K562 (cell line): ENCODE measurements around the gene PAF1. TPM values are rescaled to one million over a fixed set of nuclear protein-coding genes. Genes with fewer than 3 reads are reported as not detected.

Source experiments
- MEF2A ChIP-seq: IDR thresholded peaks from 2 replicates; pipeline ENCODE4 v1.6.1; 2011; ENCODE audit warnings: low read depth, mild to moderate bottlenecking, low read length, moderate library complexity; ENCODE audit not compliant: control insufficient read depth
- SAP30 ChIP-seq: fragments of 200-600 bp; sonication (generic); IDR thresholded peaks from 2 replicates; pipeline ENCODE4 v1.6.1; 2012; ENCODE audit warnings: borderline replicate concordance, low read depth, mild to moderate bottlenecking, moderate library complexity, low read length, control low read depth, inconsistent platforms; ENCODE audit not compliant: insufficient read depth, poor library complexity, severe bottlenecking
- SP1 ChIP-seq: sonication (generic); formaldehyde crosslinking; IDR thresholded peaks from 2 replicates; pipeline ENCODE4 v1.8.1; 2022; ENCODE audit warnings: mild to moderate bottlenecking, missing genetic modification reagents
- ZKSCAN1 ChIP-seq: fragments of 150-350 bp; IDR thresholded peaks from 2 replicates; pipeline ENCODE4 v1.6.1; 2016; ENCODE audit warnings: low read depth, low read length
- ZNF431 ChIP-seq: sonication (generic); formaldehyde crosslinking; IDR thresholded peaks from 2 replicates; pipeline ENCODE4 v1.8.0; 2022; ENCODE audit warnings: mild to moderate bottlenecking, missing genetic modification reagents
- ZNF551 ChIP-seq: fragments of 250-450 bp; sonication (Bioruptor Pico); IDR thresholded peaks from 2 replicates; pipeline ENCODE4 v1.5.0; 2021; ENCODE audit warnings: mild to moderate bottlenecking, moderate library complexity
- polyA plus RNA-seq, 8 experiments: library from polyadenylated mRNA; depleted of rRNA in 4 of 8; stranded (reverse) in 5 of 8; unstranded in 3 of 8; fragments of >200 nt; fragmentation: Nextera tagmentation in 2 of 8; fragmentation: Illumina TruSeq in 1 of 8; extraction: Ambion mirVana in 2 of 8; extraction: Trizol in 1 of 8; gene quantifications; 2 replicates each; pipeline versions ENCODE4 v1.2.1 to v1.2.3, GENCODE V29; 2011 to 2014; ENCODE audit warnings: inconsistent platforms in 1 of 8, missing spikeins in 1 of 8
- total RNA-seq, 7 experiments: library from RNA; depleted of rRNA in 6 of 7; stranded (reverse); fragments of >200 nt in 6 of 7; fragmentation: Illumina TruSeq in 2 of 7; extraction: Trizol in 2 of 7; gene quantifications; 2 replicates each; pipeline versions ENCODE4 v1.2.1 to v1.2.3, GENCODE V29; 2011 to 2021; ENCODE audit warnings: low replicate concordance in 1 of 7
- TF ChIP-seq, protein P1 (sequence below): IDR thresholded peaks from 3 replicates; pipeline ENCODE4 v1.6.1; 2011; ENCODE audit warnings: borderline replicate concordance, mild to moderate bottlenecking, moderate library complexity; ENCODE audit not compliant: insufficient read length; ENCODE audit errors: extremely low read depth
- TF ChIP-seq, protein P2 (sequence below): sonication (generic); formaldehyde crosslinking; IDR thresholded peaks from 2 replicates; pipeline ENCODE4 v1.8.0; 2022; ENCODE audit warnings: mild to moderate bottlenecking, missing genetic modification reagents
- TF ChIP-seq, protein P3 (sequence below), 2 experiments: fragments of 250-450 bp in 1 of 2; fragments of 450-650 bp in 1 of 2; sonication (Bioruptor Pico) in 1 of 2; IDR thresholded peaks; 2 replicates each; pipeline versions ENCODE4 v1.6.1 to v1.8.0; 2016 to 2021; ENCODE audit warnings: mild to moderate bottlenecking in 2 of 2, moderate library complexity in 2 of 2, missing compliant biosample characterization in 1 of 2, missing genetic modification characterization in 1 of 2
- TF ChIP-seq, protein P4 (sequence below), 2 experiments: fragments of 450-650 bp in 1 of 2; sonication (generic) in 1 of 2; formaldehyde crosslinking in 1 of 2; IDR thresholded peaks; 2 replicates each; pipeline versions ENCODE4 v1.7.1 to v1.9.0; 2016 to 2022; ENCODE audit warnings: inconsistent platforms in 1 of 2, mild to moderate bottlenecking in 1 of 2, missing genetic modification reagents in 1 of 2

Gene PAF1
- total and polyA plus RNA-seq, 9 of the 15 experiments (the other 6 are each of a cell fraction or from before 2014, with no cell fraction given) = 1.5 to 45.0 (median 33.8) TPM

DNA sequence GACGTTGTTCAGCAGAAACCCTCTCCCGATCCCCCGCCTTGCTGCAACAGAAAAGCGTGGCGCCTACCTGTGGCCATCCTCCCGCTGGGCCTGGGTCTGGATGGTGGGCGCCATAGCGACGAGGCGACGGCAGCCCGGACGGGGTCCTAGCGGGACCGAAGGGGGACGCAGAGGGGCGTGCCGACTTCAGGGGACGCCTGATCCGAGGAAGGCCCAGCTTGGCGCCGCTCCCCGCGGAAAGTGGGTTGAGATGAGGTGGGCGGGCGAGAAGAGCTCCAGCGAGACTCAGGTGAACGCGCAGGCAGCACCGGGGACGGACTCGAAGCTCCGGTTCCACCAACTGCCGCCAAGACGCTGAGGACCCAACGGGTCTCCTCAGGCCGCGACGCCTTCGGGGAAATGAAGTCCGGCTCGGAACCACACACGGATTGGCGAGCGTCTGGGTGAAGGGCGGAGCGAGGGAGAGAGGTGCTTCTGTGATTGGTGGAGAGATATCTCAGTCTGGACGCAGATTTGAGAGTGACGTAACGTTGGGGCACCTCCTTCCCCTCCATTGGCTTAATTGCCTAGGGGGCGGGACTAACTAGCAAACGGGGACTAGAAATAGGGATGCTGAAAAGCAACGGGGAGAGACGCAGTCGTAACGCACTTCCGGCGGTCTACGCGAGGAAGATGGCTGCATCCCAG is at the start of gene PAF1, which contains the start of gene MED29 (continued):
- TF ChIP-seq, protein P1, sequence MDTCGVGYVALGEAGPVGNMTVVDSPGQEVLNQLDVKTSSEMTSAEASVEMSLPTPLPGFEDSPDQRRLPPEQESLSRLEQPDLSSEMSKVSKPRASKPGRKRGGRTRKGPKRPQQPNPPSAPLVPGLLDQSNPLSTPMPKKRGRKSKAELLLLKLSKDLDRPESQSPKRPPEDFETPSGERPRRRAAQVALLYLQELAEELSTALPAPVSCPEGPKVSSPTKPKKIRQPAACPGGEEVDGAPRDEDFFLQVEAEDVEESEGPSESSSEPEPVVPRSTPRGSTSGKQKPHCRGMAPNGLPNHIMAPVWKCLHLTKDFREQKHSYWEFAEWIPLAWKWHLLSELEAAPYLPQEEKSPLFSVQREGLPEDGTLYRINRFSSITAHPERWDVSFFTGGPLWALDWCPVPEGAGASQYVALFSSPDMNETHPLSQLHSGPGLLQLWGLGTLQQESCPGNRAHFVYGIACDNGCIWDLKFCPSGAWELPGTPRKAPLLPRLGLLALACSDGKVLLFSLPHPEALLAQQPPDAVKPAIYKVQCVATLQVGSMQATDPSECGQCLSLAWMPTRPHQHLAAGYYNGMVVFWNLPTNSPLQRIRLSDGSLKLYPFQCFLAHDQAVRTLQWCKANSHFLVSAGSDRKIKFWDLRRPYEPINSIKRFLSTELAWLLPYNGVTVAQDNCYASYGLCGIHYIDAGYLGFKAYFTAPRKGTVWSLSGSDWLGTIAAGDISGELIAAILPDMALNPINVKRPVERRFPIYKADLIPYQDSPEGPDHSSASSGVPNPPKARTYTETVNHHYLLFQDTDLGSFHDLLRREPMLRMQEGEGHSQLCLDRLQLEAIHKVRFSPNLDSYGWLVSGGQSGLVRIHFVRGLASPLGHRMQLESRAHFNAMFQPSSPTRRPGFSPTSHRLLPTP = no peak
- TF ChIP-seq ZKSCAN1 (peak; percentile 35; the same call in 1 of the 2 replicates), MEF2A (no peak), SAP30 (peak; percentile 47), ZNF551 (no peak), SP1 (CRISPR knock-in tag) (peak; percentile 96), ZNF431 (0 out of 2 replicates have a peak, but pooled peaks have one; percentile 47)
- TF ChIP-seq, protein P2, sequence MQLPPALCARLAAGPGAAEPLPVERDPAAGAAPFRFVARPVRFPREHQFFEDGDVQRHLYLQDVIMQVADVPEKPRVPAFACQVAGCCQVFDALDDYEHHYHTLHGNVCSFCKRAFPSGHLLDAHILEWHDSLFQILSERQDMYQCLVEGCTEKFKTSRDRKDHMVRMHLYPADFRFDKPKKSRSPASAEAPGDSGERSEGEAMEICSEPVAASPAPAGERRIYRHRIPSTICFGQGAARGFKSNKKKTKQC (CRISPR knock-in tag) = peak; percentile 88
- TF ChIP-seq, protein P3, sequence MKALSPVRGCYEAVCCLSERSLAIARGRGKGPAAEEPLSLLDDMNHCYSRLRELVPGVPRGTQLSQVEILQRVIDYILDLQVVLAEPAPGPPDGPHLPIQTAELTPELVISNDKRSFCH (CRISPR knock-in tag; IDR thresholded peaks at IDR 0.05) = no peak
- TF ChIP-seq, protein P3 (tag; IDR thresholded peaks at IDR 0.05) = peak; percentile 59; the same call in 1 of the 2 replicates
- TF ChIP-seq, protein P4, sequence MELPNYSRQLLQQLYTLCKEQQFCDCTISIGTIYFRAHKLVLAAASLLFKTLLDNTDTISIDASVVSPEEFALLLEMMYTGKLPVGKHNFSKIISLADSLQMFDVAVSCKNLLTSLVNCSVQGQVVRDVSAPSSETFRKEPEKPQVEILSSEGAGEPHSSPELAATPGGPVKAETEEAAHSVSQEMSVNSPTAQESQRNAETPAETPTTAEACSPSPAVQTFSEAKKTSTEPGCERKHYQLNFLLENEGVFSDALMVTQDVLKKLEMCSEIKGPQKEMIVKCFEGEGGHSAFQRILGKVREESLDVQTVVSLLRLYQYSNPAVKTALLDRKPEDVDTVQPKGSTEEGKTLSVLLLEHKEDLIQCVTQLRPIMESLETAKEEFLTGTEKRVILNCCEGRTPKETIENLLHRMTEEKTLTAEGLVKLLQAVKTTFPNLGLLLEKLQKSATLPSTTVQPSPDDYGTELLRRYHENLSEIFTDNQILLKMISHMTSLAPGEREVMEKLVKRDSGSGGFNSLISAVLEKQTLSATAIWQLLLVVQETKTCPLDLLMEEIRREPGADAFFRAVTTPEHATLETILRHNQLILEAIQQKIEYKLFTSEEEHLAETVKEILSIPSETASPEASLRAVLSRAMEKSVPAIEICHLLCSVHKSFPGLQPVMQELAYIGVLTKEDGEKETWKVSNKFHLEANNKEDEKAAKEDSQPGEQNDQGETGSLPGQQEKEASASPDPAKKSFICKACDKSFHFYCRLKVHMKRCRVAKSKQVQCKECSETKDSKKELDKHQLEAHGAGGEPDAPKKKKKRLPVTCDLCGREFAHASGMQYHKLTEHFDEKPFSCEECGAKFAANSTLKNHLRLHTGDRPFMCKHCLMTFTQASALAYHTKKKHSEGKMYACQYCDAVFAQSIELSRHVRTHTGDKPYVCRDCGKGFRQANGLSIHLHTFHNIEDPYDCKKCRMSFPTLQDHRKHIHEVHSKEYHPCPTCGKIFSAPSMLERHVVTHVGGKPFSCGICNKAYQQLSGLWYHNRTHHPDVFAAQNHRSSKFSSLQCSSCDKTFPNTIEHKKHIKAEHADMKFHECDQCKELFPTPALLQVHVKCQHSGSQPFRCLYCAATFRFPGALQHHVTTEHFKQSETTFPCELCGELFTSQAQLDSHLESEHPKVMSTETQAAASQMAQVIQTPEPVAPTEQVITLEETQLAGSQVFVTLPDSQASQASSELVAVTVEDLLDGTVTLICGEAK (IDR thresholded peaks at IDR 0.05) = peak; percentile 88
- TF ChIP-seq, protein P4 (CRISPR knock-in tag; IDR thresholded peaks at IDR 0.05) = no peak
